Head of caudate nucleus (tissue), 42 donors: ENCODE data around the gene ANKMY1.
A peak's percentile ranks its signal among the peaks of the same experiment; 100 is the strongest.

Source experiments
- DNase-seq, 42 donors: peaks; one replicate each; pipeline versions ENCODE4 v3.0.0 to v3.0.0-alpha.2; 2020 to 2021; ENCODE audit warnings: mixed read lengths in 7 of 42
- intact Hi-C: fragments of 100-400 bp; cut with DNase I; formaldehyde crosslinking; loops from one replicate; pipeline ENCODE4 v1.15.0; 2022

Gene ANKMY1

GRCh38 chr2:240437861-240438809, 119.7 kb downstream of the ANKMY1 start:
- peak; percentile 70 to 93 (median 88) for DNase-seq
- intact Hi-C loops = loop anchor here (1.0 to 5.0 kb wide), 2 partner anchors 205 to 286 kb away; no protein-coding TSS in a partner anchor

- intact Hi-C loops = loop anchor here (5.0 kb wide), 1 partner anchor 285 kb away; no protein-coding TSS in a partner anchor
- DNase-seq = peak in 5 of 42 donors; percentile 4 to 42 (median 29)
These were observed 120.3 kb downstream of the ANKMY1 start for GRCh38 chr2:240437551-240437860.

- peak in 13 of 42 donors; percentile 7 to 50 (median 36) for DNase-seq
- intact Hi-C loops = loop anchor here (5.0 kb wide), 1 partner anchor 285 kb away; no protein-coding TSS in a partner anchor
These were observed 120.9 kb downstream of the ANKMY1 start for GRCh38 chr2:240436683-240437550.

- DNase-seq = peak in 14 of 42 donors; percentile 17 to 63 (median 42)
- intact Hi-C loops = loop anchor here (5.0 kb wide), 1 partner anchor 284 kb away; no protein-coding TSS in a partner anchor
These were observed 121.7 kb downstream of the ANKMY1 start for GRCh38 chr2:240435948-240436682.

GRCh38 chr2:240435457-240435947, 122.3 kb downstream of the ANKMY1 start, which contains the start of gene GPC1:
Gene GPC1, plus strand, starts transcription at chr2:240435663. Its CDS starts 256 bp downstream, at chr2:240435919.
- intact Hi-C loops = loop anchor here (5.0 kb wide), 1 partner anchor 283 kb away; no protein-coding TSS in a partner anchor
- peak in 38 of 42 donors; percentile 35 to 86 (median 68) for DNase-seq

GRCh38 chr2:240434728-240435456, 122.9 kb downstream of the ANKMY1 start:
- DNase-seq = peak; percentile 74 to 97 (median 94)
- intact Hi-C loops = loop anchor here (5.0 kb wide), 1 partner anchor 283 kb away; no protein-coding TSS in a partner anchor

- peak; percentile 42 to 93 (median 78) for DNase-seq
- intact Hi-C loops = no loop called here
These were observed 123.6 kb downstream of the ANKMY1 start for GRCh38 chr2:240433973-240434727.

- intact Hi-C loops = no loop called here
- DNase-seq = peak in 20 of 42 donors; percentile 4 to 43 (median 15)
These were observed 124.7 kb downstream of the ANKMY1 start for GRCh38 chr2:240432820-240433801.

- intact Hi-C loops = no loop called here
- peak in 8 of 42 donors; percentile 2 to 19 (median 8) for DNase-seq
These were observed 125.4 kb downstream of the ANKMY1 start for GRCh38 chr2:240432430-240432819.

GRCh38 chr2:240431661-240432424, 125.9 kb downstream of the ANKMY1 start:
- DNase-seq = peak in 17 of 42 donors; percentile 3 to 35 (median 9)
- intact Hi-C loops = no loop called here

GRCh38 chr2:240431271-240431660, 126.5 kb downstream of the ANKMY1 start:
- DNase-seq = peak in 11 of 42 donors; percentile 1 to 25 (median 9)
- intact Hi-C loops = no loop called here

- DNase-seq = peak in 14 of 42 donors; percentile 2 to 42 (median 8)
- intact Hi-C loops = no loop called here
These were observed 127.2 kb downstream of the ANKMY1 start for GRCh38 chr2:240430595-240430994.

GRCh38 chr2:240429872-240430491, 127.8 kb downstream of the ANKMY1 start:
- intact Hi-C loops = no loop called here
- DNase-seq = peak in 10 of 42 donors; percentile 3 to 36 (median 10)
